ENCODE results near the gene KIF16B.

The KIF16B gene

DNA sequence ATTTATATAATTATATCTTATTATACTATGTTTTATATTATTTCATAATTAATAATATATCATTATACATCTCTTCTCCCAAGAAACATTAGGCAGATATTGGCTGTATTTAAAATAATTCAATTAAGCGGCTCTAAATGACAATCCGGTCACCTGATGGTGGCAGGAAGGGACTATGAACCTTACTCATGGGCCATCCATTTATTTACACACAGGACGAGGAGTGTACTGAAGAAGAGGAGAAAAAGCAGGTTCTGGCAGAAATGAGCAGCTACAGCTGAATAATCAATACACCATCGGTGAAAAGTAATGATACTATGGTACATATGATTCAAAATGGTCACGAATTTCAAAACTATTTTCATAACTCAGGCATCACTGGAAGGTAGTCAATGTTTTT lies 277.7 kb downstream of the KIF16B start:
- DNase-seq (ENCODE audit: low read depth in 2 of 2) = no peak

DNA sequence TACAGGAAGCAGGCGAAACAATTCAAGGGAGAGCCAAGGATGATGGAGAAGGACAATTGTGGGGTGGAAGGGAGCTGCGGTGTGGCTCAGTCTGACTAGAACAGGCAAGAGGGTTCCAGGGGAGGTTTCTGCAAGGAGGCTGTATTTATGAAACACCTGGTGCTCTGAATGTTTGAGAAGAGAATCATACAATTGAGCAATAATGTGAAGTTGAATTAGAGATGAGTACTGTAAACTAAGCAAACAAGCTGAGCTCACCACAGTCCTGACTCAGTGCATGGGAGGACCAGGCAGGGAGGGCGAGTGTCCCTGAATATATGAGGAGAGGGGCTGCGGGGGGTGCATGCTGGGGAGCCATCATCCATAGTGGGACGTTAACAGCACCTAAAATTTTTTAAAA lies 279.7 kb downstream of the KIF16B start:
- no peak for DNase-seq (ENCODE audit: low read depth in 2 of 2)

DNA sequence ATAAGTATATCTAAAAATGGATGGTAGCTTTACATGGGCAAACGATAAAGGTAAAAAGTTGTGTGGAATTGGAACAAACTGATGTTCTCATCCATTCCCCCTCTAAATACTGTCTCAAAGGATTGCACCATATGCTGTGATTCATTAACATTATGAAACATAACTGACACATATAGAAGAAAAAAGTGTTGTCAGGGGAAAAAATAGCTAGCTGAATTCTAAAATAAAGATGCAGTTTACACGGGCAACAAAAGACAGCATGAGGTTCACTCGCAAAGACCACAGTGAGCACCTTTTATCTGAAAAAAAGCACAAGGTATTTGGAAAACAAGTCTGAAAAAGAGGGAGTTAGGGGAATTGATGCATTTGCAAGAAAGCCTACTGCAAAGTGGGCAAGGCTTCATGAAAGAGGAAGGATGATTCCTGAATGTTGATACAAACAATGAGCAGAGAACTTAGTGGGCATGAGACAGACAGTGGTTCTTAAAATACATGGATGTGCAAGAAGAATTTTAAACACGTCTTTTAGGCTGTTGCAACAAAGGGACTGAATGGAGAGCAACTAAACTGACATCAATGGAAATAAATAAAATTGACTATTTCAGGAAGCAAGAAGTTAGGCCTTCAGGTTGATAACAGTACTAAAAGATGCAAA lies 280.9 kb downstream of the KIF16B start:
- DNase-seq (ENCODE audit: low read depth in 2 of 2) = no peak

DNA sequence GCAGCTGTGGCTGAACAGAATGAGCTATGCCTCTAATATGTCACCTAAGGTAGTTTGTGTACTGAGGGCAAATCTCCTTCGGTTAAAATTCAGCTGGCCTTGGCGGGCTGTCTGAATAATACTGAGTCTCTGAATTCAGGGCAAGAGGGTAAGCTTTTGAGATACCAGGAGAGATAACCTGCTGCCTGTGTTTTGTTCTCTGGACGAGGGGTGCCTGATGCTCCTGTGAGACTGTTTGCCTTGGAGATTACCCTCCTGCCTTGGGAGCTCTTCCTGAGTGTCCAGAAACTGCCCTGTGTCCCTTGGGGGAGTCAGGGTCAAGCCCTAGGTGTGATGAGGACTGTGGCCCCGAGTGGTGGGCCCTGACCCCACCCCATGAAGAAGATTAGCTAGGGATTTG lies 282.9 kb downstream of the KIF16B start:
- DNase-seq (ENCODE audit: low read depth in 2 of 2) = no peak

DNA sequence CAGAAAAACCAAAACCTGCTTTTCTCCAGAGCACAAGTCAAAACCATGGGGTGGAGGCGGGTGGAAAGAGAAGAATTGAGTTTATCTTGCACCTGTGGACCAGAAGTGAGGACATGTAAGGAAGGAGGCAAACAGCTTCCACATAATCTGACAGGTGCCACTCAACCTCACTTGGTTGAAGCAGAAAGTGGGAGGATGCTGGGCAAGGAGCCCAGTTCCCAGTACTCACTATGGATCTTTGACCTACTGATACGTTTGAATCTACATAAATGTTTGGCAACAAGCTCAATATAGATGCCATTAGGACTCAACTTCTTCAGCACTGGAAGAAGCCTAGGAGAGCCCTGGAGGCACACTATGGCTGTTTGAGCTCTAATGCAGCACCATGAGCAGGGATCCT lies 285.5 kb downstream of the KIF16B start:
- DNase-seq (ENCODE audit: low read depth in 2 of 2) = no peak

DNA sequence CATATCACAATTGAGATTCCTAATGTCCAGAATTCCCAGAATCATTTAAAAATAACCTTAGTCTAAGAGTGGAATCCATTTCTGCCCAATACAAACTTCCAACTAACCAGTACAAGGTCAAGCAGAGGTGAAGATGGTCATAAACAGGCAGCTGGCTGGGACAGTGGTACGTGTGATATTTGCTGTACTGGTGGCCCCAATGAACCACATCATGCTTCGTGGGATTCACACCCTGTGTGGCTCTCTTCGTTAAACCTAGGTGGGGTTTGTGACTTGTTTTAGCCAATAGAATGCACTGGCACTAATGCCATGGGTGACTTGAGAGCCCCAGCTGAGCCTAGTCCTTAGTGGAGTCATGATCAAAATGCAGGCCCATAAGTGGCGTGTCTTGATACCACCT lies 286.6 kb downstream of the KIF16B start:
- DNase-seq (ENCODE audit: low read depth in 2 of 2) = no peak

DNA sequence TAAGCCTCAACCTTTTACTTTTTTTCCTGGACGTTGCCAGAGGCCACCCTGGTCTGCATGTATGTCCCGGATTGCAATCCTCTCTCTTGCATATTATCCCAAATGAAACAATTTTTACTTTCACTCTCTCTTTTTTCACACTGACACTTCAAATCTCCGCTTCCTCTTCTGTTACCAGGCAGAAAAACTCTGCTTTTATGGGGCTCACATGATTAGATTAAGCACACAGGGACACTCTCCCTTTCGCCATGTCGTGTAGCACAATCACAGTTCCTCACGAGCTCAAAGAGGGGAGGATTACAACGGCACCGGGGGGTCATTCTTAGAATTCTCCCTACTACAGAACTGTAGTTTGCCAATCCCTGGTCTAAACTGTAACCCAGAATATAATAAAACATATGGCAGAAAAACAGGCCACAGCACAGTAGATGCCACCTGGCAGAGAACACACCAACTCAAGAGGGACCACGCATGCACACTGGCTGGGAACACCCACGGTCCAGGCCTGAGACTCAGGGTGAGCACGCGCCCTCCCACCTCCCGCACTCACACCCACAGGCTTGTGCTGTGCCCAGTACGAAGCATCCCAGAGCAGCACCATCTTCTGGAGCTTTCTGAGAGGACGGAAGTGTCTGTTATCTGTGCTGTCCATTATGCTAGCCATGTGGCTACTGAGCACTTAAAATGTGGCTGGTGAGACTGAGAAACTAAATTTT lies 288.7 kb downstream of the KIF16B start:
- DNase-seq (ENCODE audit: low read depth in 2 of 2) = no peak

DNA sequence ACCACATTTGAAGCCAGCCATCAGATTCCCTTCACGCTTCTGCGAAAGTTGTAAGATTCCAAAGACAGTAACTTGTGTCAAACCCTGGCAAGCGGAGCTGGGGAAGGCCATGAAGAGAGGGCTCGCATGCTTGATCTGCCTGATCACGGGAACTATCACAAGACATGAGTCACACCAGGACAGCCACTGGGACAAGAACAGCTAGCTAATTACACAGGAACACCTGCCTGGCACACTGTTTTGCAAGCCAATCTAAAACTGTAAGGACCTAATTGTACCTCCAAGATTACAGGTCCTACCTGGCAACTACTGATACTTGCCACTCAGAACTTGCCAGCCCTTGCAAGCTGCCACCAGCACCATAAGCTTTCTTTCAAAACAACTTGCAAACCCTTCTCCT lies 289.3 kb downstream of the KIF16B start:
- DNase-seq (ENCODE audit: low read depth in 2 of 2) = no peak

DNA sequence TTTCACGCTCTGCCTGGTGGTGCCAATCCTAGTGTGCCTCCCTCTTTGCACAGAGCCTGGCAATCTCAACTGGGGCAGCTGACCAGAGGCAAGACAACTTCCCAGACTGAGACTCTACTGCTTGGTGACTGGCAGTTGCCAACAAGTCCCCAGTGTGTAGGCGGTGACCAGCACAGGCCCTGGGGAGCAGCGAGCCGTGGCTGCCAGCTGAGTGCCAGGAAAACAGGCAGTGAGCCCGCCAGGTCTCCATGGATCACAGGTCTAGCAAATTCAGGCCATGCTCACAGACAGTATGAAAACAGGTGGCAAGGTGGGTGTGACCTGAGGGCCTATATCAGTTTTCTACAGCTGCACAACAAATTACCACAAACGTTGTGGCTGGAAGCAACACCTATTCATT lies 289.9 kb downstream of the KIF16B start:
- DNase-seq (ENCODE audit: low read depth in 2 of 2) = no peak

DNA sequence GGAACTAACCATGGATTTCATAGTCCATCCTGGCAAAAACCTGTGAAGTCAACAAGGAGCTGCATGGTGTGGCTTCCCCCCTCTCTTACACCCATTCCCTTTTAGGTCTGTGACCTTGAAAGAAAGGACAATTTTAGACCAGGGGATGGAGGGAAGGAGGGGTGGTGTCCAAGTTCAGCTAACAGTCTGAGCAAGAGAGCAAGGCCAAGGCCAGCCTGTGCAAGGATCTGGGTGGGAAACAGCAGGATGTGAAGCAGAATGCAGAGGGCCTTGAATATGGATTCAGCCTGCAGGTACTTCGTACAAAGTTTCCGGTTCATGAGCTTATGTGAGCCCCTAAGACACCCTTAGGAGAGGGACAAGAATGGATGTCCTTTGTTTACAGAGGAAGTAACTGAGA lies 293.0 kb downstream of the KIF16B start:
- DNase-seq (ENCODE audit: low read depth in 2 of 2) = no peak

DNA sequence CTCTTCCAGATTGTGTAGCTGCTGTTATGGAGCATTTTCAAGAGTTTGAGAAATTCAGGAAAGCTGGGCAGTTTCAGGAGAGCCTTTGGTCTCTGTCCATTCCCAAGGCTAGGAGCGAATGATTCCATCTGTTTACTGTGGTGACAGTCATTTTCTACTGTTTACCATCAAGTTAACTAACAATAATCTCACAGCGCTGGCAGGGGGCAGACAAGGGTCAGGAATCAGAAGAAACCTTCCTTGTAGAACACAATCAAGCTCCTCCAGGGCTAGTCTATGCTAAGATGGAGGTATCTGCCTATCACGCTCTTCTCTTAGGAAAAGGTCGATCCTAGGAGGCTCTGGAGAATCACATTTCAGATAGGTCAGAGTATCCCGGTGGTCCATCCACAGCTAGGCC lies 293.9 kb downstream of the KIF16B start:
- DNase-seq (ENCODE audit: low read depth in 2 of 2) = no peak

DNA sequence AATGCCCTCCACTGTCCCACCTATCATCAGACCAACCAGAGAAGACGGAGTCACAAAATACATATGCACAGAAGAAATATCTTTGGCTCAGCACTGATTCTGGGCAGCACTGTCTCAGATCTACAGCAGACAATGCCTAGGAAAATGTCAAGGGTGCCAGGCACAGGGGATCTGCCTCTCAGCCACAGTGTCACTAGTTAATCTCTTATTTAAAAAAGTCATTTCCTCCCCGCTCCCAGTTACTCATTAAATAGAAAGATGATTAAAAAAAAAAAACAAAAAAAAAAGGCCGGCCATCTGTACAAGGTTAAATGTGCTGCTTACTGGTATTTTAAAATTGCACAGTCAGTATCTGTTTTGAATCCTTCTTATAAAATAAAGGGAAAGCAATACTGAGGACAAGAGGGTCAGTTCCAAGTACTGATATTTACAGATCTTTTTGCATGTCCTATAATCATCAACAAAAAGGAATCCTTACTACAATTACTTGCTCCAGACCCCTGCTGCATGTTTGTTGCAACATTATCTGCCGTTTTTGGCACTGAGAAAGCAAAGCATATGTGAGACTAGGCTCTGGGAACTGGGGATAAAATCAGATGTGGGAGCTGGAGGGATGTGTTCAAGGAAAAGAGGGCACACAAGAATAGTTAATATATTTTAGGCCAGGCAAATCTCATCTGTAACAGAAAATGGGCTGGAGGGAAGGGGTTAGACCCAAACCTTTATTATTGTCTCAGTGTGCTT lies 299.3 kb downstream of the KIF16B start:
- DNase-seq (ENCODE audit: low read depth in 2 of 2) = no peak

DNA sequence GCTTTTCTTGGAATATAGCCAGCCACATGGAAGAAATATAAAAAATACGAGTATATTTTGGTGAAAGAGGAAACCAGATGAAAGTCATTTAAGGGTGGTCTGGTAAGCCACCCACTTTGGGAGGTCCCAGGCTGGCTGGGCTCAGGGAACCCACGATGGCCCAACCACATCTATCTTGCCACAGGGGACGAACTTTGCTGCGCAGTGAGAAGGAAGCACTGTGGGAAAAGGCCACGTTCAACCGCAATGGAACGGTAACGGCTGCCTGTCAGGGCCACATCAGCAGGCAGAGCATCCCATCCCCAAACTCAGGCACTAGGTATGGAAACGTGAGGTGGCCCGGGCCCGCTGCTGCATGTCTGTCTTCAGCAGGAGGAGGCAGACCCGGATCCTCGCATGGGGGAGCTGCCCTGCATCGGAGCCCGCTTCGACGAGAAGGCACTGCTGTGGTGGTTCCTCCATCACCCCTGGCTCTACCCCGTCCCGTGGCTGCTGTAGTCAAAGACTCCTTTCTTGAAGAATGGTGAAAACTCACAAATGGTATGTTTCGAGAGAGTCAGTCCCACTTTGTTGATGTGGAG lies 300.4 kb downstream of the KIF16B start:
- no peak for DNase-seq (ENCODE audit: low read depth in 2 of 2)

DNA sequence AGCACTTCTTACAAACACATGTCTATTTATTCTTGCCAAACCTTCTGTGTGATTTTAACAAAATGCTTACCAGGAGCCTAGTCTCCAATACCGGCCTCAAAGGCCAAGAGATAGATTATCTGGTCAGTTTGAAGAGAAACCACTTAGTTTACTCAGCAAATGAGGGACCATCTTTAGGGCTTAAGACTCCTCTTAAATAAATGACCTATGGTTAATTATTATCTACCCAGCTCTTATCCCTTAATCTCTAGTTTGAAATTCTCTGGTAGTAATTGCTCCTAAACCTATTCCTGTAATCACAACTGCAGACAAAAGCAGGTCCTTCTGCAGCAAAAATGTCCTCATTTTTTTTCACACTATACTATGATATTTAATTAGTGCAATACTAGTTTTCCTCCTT lies 301.8 kb downstream of the KIF16B start:
- DNase-seq (ENCODE audit: low read depth in 2 of 2) = no peak

DNA sequence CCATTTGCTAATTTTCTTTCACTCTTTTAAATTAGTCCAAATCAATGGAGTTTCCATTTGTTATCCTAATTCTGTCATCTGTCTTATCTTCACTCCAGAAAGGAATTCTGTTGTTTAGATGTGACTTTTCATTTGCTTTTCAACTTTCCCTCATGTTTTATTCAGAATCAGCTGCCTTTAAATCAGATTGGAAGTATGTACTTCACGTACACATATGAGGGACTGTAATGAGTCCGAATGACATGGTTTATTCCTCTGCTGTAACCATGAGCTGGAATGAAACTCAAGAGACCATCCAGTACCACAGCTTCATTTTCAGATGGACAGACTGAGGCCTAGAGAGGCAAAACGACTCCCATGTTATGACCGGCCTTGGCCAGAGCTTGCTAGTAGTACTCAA lies 302.3 kb downstream of the KIF16B start:
- DNase-seq (ENCODE audit: low read depth in 2 of 2) = no peak

DNA sequence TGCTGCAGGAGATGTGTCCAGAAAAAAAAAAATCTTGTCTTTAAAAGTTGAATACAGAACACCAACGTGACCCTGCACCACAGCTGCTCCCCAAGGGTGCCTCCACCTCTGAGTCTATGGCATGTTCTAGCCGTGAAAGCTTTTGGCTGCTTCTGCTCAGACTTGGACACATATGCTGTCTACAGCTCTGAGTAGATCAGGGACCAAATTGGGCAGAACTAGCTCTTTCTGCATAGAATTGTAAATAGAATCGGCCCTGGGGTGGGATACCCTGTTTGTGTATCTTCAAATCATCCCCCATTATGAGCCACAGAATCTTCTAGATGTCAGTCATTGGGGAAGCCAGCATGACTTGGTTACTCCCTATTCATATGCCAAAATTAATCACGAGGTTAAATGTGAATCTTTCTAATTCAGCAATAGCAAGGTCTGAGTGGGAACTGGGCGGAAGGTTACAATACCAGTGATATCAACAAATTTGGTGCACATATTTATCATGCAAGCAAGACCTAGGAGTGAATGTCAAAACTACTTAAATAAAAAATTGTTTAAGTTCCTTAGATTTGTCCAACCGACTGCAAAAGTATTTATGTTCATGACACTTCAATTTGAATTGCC lies 302.8 kb downstream of the KIF16B start:
- DNase-seq (ENCODE audit: low read depth in 2 of 2) = no peak

DNA sequence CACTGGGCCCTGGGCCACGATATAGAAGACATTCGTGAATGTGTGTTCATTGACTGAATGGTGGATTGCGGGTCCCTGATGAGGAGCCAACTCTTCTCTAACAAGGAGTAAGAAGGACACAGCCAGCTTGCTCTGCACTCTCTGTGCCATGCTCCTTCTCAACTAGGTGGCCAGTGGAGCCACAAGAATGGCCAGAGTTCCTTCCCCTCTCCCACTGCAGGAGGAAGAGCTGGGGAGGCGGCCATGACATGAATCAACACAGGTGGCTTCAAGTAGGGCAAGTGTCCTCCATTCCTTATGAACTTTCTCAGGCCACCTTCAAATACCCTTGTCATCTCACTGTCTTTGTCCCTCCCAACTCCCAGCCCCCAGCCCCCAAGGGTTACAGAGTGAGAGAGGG lies 305.7 kb downstream of the KIF16B start:
- DNase-seq (ENCODE audit: low read depth in 2 of 2) = no peak

DNA sequence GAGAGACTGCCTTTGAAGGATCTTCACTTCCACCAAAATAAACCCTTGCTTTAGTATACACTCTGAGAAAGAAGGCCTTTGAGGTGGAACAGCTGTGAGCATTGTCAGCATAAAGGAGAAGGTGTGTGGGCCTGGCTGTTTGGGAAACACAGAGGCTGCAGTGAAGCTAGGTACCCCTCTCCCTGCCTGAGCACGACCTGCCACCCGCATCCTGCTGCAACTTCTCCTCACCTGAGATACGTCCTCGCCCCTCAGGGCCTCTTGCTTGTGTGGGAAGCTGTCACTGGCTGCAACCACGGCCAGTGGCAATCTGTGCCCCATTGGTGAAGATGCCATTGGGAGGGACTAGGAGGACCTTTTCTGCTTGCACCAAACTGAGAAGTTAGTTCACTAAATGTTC lies 307.9 kb downstream of the KIF16B start:
- DNase-seq (ENCODE audit: low read depth in 2 of 2) = no peak

DNA sequence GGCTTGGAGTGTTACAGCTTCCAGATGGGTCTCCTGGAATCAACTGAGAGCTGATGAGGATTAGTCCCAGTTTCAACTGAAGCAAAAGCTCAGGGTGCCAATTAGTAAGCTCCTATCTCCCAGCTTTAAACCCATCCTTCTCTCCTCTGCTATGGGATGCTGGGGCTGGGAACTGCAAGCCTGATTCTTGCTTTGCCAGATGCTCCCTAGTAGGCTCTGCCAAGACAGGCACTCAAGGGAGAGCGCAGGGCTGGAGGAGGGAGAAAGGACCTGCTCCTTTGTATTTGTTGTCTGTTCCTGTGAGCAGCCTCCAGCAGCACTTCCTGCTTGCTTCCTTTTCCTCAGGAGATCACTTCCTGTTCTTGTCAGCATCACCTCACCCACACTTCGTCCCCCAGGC lies 309.7 kb downstream of the KIF16B start:
- DNase-seq (ENCODE audit: low read depth in 2 of 2) = no peak

DNA sequence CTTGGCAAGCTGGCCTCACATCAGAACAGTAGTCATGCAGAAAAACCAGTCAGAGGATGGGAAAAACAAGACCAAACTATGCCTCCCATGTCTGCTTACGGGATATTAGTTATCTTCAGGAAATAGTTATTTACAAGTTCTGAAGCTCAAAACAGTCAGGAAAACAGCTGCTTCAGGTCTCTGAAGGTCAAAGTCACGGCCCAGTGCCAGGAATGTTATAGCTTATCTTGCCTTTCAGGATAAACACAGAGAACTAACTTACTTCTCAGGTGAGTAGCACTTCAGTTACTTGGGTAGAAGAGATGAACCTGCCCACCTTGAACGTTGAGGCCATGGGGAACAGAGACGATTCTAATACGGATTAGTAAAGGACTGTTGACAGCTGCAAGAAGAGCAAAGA lies 310.7 kb downstream of the KIF16B start:
- no peak for DNase-seq (ENCODE audit: low read depth in 2 of 2)

DNA sequence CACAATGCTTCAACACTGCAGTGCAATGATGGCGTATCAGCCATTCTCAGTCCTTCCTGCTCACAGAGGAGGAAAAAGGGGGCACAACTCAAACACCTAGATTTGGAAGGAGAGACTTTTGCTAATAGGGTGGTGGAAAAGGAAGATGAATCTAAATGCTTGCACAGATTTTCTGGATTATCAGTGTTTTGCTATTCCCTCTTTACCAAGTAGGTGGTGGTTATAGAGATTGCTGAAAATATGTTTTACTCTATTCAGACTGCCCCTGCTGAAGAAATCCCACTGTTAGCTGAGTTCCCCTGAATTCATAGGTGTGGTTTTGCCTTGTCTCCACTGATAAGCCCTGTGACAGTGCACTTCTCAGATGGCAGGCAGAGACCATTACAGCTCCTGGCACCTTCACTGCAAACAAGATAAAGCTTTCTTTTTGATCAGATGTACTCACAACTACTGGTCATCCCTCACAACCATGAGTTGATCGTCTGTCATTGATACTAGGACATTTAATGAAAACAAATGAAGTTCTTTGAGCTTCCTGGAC lies 311.4 kb downstream of the KIF16B start:
- no peak for DNase-seq (ENCODE audit: low read depth in 2 of 2)

DNA sequence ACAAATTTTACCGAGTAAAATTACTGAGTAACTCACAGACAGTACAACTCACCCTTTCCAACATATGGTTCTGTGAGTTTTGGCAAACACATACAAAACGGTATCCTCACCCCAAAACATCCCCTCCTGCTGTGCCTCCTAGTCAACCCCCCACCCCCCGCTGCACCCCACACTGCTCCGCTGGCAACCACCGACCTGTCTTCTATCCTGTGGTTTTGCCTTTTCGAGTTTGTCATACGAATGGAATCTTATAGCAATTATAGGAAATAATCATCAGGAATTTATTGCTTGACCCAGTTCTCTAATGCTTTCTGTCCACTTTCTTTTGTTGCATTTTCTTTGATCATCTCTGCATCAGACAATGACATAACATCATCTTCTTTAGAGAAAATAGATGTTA lies 312.3 kb downstream of the KIF16B start:
- no peak for DNase-seq (ENCODE audit: low read depth in 2 of 2)
